Activated T-cell treated with anti-CD3 and anti-CD28 coated beads for 4 hours (primary cell): ENCODE measurements around the gene GOLGA8T.
"Not testable (repeated sequence)": the region's sequence is repeated elsewhere in the genome, so short reads cannot be mapped to it uniquely, and the experiment has no call there.

Experiments
- DNase-seq: peaks from one replicate; pipeline ENCODE4 v3.0.0-alpha.2; 2020

The GOLGA8T gene, protein sequence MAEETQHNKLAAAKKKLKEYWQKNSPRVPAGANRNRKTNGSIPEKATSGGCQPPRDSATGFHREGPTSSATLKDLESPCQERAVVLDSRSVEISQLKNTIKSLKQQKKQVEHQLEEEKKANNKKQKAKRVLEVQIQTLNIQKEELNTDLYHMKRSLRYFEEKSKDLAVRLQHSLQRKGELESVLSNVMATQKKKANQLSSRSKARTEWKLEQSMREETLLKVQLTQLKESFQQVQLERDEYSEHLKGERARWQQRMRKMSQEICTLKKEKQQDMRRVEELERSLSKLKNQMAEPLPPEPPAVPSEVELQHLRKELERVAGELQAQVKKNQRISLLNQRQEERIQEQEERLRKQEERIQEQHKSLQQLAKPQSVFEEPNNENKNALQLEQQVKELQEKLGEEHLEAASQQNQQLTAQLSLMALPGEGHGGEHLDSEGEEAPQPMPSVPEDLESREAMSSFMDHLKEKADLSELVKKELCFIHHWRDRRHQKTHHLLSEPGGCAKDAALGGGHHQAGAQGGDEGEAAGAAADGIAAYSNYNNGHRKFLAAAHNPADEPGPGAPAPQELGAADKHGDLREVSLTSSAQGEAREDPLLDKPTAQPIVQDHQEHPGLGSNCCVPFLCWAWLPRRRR

DNA sequence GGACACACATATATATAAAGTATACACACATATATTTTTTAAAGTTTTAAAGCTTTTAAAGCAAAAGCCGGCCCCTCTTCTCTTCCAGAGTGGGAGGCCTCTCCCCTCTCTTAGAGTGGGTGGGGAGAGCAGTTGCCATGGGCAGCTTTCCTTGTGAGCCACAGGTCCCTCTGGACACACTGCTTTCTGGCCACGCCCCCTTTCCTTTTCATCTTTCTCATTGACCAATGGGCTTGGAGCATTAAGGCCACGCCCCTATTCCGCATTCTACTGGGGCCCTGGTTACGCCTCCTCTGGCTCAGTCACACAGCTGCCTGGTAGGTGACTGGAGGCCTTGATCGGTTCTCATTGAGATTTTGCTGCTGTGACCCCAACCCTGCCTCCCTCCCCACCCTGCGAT is at the start of gene GOLGA8T:
Gene GOLGA8T, plus strand, starts transcription at position 301 of the 400 bp plus-strand sequence. Its CDS starts 98 bp downstream, at position 399.
- DNase-seq: not testable (repeated sequence)

DNA sequence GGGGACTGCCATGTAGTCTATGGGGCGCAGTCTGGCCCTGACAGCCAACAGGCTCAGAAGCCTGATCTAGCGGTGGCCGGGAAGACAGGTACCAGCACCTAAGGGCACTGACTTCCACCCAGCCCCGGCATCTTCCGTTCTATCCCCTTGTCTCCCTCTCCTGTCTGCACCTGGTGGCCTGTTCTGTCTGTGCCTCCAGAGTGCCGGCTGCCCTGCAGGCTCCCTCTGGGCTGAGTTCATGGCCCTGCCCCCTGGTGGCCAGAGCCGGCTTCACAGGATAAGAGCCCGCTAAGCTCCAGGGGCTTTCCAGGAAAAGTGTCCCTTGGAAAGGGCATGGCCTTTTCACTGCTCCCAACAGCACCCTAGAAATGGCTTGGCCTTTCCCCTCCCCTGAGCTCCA is 37.0 kb upstream of the GOLGA8T start:
- not testable (repeated sequence) for DNase-seq

DNA sequence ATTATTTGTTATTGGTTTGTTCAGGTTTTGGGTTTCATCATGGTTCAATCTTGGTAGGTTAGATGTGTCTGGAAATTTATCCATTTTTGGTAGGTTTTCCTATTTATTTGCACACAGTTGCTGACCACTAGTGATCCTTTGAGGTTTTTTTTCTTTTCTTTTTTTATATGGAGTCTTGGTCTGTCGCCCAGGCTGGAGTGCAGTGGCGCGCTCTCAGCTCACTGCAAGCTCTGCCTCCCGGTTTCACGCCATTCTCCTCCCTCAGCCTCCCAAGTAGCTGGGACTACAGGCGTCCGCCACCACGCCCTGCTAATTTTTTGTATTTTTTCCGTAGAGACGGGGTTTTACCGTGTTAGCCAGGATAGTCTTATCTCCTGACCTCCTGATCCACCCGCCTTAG is 32.0 kb upstream of the GOLGA8T start:
- not testable (repeated sequence) for DNase-seq

DNA sequence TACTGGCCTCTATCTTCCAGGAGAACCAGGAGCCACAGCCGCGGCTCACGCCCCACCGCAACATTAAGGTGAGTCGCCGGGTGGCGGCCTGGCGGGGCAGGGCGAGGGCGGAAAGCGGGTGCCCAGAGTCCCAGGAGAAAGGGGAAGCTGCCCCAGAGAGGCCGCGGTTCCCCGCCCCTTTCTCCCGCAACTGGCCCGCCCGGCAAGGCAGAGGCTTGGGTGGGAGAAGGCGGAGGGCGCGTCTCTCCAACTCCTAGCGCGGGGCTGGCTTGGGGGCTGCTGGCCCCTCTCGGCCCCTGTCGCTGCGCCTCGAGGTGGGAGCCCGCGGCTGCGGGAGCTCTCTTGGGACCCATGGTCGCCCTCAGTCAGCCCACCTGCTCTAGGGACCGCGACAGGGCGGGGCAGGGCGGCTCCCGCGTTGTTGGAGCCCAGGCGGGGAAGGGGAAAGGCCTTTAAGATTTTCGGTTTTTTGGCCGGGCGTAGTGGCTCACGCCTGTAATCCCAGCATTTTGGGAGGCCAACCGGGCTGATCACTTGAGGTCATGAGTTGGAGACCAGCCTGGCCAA is 30.8 kb upstream of the GOLGA8T start:
- not testable (repeated sequence) for DNase-seq

DNA sequence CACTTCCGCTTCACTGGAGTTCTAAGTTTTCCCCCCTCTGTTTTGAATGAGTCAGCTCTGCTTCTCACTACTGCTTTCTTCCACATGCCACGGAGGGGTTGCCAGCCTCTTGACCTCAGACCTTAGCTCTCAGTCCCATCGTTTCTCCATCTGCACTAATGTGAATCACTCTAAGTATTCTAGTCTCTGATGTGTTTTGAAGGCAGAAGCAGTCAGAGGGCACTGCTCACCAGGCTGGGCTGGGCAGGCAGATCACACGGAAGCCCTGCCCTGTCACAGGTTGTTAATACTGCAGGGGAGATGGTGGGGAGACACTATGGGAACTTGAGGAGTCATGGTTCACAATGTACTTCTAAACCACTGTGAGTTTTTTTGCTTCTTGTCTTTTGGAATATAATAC is 24.3 kb upstream of the GOLGA8T start:
- not testable (repeated sequence) for DNase-seq

DNA sequence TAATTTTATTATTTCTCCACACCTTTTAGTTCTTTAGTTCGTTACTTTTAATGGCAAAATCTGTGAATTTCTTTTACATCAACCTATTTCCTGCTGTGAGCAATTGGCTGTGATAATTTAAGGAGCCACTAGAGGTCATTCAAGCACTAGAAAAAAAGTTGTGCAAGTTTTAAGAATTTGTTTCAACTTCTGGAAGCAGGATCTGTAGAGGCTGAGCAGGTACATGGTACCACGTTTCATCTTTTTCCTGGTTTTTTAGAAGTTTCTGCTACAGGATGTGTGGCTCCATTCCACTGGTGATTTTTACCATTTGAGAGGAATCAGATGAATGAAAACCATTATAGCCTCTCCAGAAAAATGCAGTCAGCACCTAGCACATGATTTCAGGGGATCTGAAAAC is 4.8 kb upstream of the GOLGA8T start:
- not testable (repeated sequence) for DNase-seq

DNA sequence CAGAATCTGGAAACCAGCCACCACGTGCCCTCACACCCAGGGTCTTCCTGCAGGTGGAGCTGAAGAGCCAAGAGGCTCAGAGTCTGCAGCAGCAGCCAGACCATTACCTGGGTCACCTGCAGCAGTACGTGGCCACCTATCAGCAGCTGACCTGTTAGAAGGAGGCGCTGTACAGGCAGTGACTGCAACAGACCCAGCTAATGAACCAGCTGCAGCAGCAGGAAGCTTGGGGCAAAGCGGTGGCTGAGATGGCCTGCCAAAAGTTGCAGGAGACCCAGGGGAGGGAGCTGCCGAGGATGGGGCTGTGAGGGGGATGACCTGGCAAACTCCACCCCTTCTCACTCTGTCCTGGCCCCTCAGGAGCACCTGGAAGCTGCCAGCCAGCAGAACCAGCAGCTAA is 8.4 kb downstream of the GOLGA8T start:
- not testable (repeated sequence) for DNase-seq

DNA sequence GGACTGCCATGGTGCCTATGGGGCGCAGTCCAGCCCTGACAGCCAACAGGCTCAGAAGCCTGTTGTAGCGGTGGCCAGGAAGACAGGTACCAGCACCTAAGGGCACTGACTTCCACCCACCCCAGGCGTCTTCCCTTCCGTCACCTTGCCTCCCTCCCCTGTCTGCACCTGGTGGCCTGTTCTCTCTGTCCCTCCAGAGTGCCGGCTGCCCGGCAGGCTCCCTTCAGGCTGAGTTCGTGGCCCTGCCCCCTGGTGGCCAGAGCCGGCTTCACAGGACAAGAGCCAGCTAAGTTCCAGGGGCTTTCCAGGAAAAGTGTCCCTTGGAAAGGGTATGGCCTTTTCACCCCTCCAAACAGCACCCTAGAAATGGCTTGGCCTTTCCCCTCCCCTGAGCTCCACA is 15.0 kb downstream of the GOLGA8T start:
- not testable (repeated sequence) for DNase-seq

DNA sequence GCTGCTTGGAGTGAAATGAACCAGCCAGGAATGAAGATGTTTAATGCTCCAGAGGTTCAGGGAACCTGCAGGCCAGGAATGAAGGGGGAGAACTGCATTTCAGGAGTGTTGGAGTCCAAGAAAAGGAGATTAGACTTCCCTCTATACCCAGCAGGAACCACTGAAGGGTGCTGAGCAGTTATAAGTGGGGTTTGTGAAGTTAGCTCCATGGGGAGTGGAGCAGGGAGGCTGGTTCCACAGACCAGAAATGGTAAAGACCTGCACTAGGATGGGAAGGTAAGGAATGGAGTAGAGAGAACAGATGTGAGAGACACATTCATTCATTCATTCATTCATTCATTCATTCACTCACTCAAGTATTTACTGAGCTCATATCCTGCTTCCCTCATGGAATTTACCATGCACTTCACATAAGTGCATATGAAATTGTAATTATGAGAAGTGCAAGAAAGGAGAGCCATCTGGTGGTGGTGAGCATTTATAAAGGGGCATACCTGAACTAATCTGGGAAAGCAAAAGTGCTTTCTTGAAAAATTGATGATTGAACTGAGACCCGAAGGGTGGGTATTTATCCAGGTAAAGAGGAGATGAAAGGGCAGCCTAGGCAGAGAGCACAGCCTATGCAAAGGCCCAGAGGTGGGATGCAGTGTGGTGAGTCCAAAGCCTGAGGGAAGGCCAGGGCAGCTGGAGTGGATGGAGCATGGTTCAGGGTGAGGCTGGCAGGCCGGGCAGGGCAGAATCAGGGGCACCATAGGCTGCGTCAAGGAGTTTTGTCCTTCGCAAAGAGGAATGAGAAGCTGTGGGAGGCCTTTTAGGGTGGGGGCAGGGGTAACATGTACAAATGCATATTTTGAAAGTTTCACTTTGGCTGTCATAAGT is 27.9 kb downstream of the GOLGA8T start:
- DNase-seq: not testable (repeated sequence)

DNA sequence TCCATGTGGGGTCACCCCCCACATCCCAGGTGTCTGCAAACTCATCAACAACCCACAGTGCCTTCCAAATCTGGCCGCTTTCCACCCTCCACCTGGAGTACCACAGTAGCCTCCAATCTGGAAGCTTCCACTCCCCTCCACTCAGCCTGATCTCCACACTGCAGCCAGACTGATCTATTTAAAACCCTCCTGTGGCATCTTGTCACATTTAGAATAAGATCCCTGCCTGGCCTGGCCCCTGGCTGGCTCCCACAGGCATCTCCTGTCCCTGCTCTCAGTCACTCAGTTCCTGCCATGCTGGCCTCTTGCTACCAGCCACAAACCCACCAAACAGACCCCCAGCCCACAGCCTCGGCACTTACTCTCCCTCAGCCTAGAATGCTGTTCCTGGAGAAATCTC is 28.9 kb downstream of the GOLGA8T start:
- DNase-seq: not testable (repeated sequence)

DNA sequence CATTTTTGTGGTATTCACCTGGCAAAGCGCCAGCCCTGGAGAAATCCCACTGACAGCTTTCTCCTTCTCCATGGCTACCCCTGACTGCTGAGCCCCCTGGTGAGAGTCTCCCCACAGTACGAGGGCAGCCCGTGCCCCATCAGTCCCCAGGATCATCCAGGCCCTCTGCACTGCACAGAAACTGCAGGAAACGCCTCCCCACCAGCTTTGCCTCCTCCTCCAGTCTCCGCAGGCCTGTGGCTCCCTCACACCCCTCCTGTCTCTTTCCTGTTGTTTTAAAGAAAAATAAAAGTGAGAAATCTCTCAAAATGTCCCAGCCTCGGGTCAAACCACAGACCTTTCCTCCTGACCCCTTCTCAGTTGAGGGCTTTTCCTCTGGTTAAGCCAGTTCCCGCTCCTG is 29.4 kb downstream of the GOLGA8T start:
- DNase-seq: not testable (repeated sequence)

DNA sequence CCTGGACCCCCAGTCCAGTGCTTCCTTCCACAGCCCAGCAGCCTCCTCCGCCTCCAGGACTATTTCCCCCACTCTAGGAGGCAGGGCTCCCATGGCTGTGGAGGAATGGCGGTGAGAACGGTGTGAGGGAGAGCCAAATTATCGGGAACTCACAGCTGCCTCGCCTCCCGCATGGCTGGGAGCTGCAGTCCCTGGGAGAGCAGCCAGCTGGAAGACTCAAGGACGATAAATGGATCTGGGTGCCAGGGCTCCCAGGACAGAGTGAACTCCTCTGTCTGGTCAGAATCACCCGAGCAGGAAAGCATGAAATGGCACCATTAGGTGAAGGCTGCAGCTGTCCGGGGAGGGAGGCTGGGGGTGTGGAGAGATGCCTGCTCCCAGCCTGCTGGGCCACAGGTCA is 32.6 kb downstream of the GOLGA8T start:
- not testable (repeated sequence) for DNase-seq

DNA sequence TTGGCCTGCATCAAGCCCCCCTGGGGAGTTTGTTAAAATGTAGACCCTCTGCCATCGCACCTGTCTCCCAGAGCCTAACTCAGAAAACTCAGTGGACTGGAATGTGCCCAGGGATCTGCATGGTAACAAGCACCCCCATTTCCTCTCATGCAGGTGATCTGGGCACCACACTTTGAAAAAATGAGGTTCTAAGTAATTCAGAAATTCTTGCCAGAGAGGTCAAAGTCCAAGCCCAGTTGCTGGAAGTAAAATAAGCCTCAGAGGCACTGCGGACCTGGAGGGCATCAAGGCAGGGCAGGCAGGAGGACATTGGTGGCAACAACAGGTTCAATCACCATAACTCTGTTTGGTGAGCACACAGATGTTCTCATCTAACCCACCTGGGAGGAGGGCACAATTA is 33.0 kb downstream of the GOLGA8T start:
- not testable (repeated sequence) for DNase-seq

DNA sequence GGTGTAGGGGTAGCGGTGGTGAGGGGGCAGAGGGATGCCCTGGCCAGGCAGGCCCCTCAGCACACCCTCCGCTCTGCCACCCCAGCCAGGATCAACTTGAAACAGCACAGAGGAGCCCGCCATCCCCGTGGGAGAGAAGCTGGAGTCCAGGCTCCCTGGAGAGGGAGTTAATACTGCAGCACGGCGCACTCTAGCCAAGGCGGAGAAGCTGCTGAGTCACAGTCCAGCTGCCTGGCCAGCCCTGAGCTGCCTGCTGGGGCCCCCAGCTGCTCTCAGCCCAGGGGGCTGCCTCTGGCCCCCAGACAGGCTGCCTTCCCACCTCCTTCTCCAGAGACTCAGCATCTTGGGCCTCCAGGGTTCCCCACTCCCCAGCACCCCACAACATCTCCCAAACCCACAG is 36.6 kb downstream of the GOLGA8T start:
- not testable (repeated sequence) for DNase-seq

DNA sequence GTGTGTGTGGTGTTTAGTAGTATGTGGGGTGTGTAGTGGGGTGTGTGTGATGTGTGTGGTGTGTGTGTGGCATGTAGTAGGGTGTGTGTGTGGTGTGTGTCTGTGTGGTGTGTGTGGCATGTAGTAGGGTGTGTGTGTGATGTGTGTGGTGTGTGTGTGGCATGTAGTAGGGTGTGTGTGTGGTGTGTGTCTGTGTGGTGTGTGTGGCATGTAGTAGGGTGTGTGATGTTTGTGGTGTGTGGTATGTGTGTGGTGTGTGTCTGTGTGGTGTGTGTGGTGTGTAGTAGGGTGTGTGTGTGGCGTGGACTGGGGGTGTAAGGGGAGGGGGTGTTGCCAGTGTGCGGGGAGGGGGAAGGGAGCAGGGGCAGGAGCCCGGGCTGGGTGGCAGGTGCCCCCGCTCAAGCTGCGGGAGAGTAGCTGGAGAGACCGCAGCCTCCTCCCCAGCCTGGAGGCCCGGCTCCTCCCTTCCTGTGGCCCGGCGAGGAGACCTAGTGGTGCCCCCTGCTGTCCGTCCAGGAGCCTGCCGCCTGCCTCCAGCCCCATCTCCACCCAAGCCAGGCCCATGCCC is 38.3 kb downstream of the GOLGA8T start:
- DNase-seq: peak; percentile 26

DNA sequence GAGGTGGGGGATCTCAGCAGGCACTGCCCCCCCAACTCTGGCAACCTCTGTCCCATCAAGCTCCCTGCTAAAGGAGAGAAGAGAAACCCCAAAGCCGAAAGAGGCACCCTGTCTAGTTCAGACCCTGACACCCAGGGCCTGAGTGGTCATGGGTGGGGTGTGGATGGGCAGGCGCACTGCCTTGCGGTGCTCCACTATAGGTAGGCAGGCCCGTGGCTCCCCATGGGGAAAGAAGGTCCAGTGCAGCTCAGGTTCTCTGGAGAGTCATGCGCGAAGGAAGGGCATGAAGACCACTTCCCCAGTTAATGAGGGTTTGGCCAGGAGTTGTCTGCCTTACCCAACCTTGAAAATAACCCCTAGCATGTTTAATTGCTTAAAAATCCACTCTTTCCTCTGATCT is 40.4 kb downstream of the GOLGA8T start:
- not testable (repeated sequence) for DNase-seq

DNA sequence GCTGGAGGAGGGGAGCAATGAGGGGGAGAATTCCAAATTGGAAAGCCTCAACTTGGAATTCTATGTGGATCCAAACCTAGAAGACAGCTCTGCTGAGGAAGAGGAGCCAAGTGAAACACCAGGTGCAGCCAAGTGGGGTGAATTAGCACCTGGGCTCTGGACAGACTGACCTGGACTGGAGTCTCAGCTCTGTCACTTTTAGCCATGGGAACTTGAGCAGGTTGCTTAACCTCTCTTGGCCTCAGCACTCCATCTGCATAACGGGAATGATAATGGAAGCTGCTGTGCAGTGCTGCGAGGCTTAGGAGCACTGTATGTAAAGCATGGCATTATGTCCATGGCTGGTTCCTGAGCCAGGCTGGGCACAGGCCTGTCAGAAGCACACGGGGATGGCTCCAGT is 41.8 kb downstream of the GOLGA8T start:
- not testable (repeated sequence) for DNase-seq

DNA sequence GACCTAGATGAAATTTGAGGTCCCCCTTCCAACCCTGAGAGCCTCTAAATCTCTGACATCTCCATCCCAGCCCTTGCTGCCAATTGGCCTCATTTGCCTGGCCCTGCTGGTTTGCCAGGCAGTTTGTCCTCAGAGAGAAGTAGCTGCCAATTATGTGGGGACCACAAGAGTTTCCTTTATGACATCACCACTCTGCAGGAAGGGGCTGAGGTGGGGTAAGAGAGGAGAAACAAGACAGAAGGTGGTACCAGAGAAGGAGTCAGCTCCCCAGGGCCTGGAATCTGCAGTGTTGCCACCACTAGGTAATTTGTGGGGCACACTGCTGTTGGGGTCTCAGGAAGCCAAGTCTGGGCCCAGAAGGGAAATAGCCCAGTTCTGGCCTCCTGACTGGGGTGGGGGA is 45.0 kb downstream of the GOLGA8T start:
- DNase-seq: not testable (repeated sequence)

DNA sequence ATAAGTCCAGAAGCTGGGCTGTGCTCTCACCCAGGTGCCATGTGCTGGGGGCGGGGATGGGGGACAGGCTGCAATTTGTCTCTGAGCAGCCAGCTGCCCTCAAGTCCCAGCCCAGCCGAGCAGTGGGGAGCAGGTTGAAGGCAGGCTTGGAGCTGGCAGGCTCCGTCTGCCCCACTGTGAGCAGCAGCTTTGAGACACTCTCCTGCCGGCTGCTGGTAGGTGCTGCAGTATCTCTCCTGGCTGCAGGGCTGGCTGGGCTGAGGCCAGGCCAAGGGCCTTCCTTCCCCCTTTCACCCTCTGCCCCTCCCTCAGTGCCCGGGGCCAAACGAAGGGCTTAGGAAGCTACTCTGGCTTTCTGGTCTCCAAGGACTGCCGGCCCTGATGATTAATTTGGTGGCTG is 50.6 kb downstream of the GOLGA8T start:
- DNase-seq: not testable (repeated sequence)

DNA sequence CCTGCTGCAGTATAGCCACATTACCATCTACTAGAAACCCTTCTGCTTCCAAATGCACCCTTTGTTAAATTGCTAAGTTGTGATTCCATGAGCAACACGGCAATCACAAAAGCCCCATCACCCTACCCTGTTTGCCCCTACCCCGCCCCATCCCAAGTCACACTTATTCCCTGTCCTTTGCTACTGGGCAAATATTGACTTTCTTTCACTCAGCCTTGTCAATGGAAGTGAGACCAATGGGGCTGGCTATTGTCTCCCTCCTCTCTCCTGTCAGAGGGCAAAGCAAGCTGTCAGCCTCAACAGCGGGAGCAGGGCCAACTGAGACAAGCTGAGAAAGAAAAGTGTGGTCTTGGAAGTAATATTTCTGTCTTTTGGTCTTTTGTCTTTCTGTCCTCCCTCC is 52.6 kb downstream of the GOLGA8T start:
- DNase-seq: not testable (repeated sequence)

DNA sequence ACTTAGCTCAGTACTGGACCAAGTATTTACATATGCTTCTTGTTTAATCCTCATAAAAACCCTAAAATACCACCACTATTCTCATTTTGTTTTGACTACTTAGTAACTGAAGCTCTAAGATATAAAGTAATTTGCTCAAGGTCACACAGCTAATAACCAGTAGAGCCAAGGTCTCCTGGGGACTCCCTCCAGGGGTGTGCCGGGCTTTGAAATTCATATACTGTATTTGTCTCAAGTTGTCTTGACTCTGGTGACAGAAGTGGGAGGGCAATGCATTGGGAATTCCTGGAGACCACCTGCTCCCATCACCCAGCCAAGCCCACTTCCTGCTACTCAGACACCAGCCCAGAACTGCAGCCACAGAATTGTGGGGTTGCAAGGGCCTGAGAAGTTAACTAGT is 54.9 kb downstream of the GOLGA8T start:
- not testable (repeated sequence) for DNase-seq

DNA sequence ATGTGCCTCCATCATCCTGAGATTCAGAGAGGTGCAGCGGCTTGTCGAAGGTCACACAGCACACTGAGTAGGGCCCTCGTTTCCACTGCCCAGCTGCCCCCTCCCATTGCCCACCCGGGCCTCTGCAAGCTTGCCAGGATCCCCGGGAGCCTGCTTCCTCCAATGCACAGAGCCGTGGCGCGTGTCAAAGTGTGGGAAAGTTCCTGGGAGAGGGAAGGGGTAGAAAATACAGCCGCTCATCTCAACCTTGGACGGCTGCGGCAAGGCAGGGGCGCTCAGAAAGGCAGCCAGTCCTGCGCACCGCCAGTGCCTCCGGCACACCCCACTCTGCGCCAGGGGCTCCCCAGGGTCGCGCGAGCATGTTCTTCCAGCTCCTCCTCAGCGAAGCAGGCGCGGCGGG is 56.3 kb downstream of the GOLGA8T start:
- not testable (repeated sequence) for DNase-seq
